Panc1 (cell line): Measurements from ENCODE around the gene P2RY6. TPM values are rescaled to one million over a fixed set of nuclear protein-coding genes. Genes with fewer than 3 reads are reported as not detected.
"Not testable (repeated sequence)": the region's sequence is repeated elsewhere in the genome, so short reads cannot be mapped to it uniquely, and the experiment has no call there.

ENCODE experiments used
- ATAC-seq: fragments of 200-7000 bp; cut with Tn5 transposase; 2 replicates; pipeline ENCODE4 v1.9.1; 2020; ENCODE audit warnings: mild to moderate bottlenecking, moderate library complexity
- BruUV-seq: library from RNA; stranded (reverse); fragments of 400-500 nt; replicated peaks from 2 replicates; lab custom pipeline; 2021; lab: Mats Ljungman, UMichigan
- CTCF ChIA-PET: fragments of 300-600 bp; sonication (Branson Sonifier 250); formaldehyde crosslinking; loops from one replicate; lab custom pipeline; 2022; ENCODE audit warnings: antibody characterized with exemption; lab: Charles Lee
- POLR2A ChIA-PET: fragments of 300-600 bp; sonication (Branson Sonifier 250); formaldehyde crosslinking; loops from one replicate; lab custom pipeline; 2022; ENCODE audit warnings: antibody characterized with exemption; lab: Charles Lee
- DNase-seq: peaks from one replicate; pipeline ENCODE4 v3.0.0-alpha.2; 2010; ENCODE audit warnings: low read depth, low spot score
- H3K27ac ChIP-seq: 2 replicates; pipeline ENCODE4 v1.5.1; 2011; ENCODE audit warnings: mild to moderate bottlenecking, low read length, inconsistent platforms
- H3K27me3 ChIP-seq: fragments of 200-500 bp; sonication (Bioruptor generic); 2 replicates; pipeline ENCODE4 v1.6.0; 2014; ENCODE audit warnings: low read length, inconsistent platforms; ENCODE audit not compliant: control insufficient read depth, insufficient read depth
- H3K36me3 ChIP-seq: fragments of 200-500 bp; sonication (Bioruptor generic); 2 replicates; pipeline ENCODE4 v1.5.1; 2014; ENCODE audit warnings: inconsistent platforms, mild to moderate bottlenecking, low read length, moderate library complexity; ENCODE audit not compliant: control insufficient read depth, insufficient read depth
- H3K4me1 ChIP-seq: 2 replicates; pipeline ENCODE4 v1.5.1; 2011; ENCODE audit warnings: inconsistent platforms, mild to moderate bottlenecking, low read length, moderate library complexity; ENCODE audit not compliant: control insufficient read depth, insufficient read depth
- H3K4me3 ChIP-seq, 2 experiments: 2 replicates each; pipeline ENCODE4 v1.5.1; 2011 to 2012; ENCODE audit warnings: low read depth in 2 of 2, low read length in 2 of 2, mild to moderate bottlenecking in 2 of 2, inconsistent platforms in 1 of 2, moderate library complexity in 1 of 2
- H3K9me3 ChIP-seq: fragments of 200-500 bp; sonication (Bioruptor generic); 2 replicates; pipeline ENCODE4 v1.5.1; 2014; ENCODE audit warnings: low read depth, mild to moderate bottlenecking, inconsistent platforms, low read length, moderate library complexity; ENCODE audit not compliant: control insufficient read depth, insufficient read depth
- POLR2AphosphoS5 ChIP-seq: IDR thresholded peaks from 2 replicates; pipeline ENCODE4 v1.6.1; 2012; ENCODE audit warnings: mild to moderate bottlenecking, low read depth, low read length, moderate library complexity
- SIN3A ChIP-seq: IDR thresholded peaks from 2 replicates; pipeline ENCODE4 v1.6.1; 2012; ENCODE audit warnings: low read depth, mild to moderate bottlenecking, low read length, moderate library complexity, borderline replicate concordance; ENCODE audit not compliant: insufficient read depth
- TCF7L2 ChIP-seq: IDR thresholded peaks from 2 replicates; pipeline ENCODE4 v1.6.1; 2011; ENCODE audit warnings: mild to moderate bottlenecking, low read depth, low read length, inconsistent platforms
- in situ Hi-C: cut with HindIII; loops from 2 replicates; pipeline ENCODE4 v1.10.0; 2016; ENCODE audit warnings: low sequenced_read_pairs, low pct_unique_long_range_greater_than_20kb
- intact Hi-C: fragments of 100-400 bp; cut with micrococcal nuclease; formaldehyde crosslinking; loops from one replicate; pipeline ENCODE4 v1.10.0; 2022; ENCODE audit not compliant: unreplicated experiment
- total RNA-seq: library from RNA; stranded (reverse); gene quantifications from one replicate; pipeline ENCODE4 v1.2.1, GENCODE V29; 2021; ENCODE audit not compliant: unreplicated experiment
- TF ChIP-seq, protein P1 (sequence below): fragments of 450-650 bp; IDR thresholded peaks from 2 replicates; pipeline ENCODE4 v1.5.1; 2017; ENCODE audit warnings: mild to moderate bottlenecking
- TF ChIP-seq, protein P2 (sequence below), 2 experiments: IDR thresholded peaks; 2 replicates each; pipeline ENCODE4 v1.6.1; 2011 to 2012; ENCODE audit warnings: low read depth in 2 of 2, control low read depth in 1 of 2, low read length in 1 of 2, mild to moderate bottlenecking in 1 of 2, moderate library complexity in 1 of 2; ENCODE audit not compliant: insufficient read depth in 1 of 2

The P2RY6 gene
- total RNA-seq, 1 experiment from 2014 or later, result 0.59 TPM

DNA sequence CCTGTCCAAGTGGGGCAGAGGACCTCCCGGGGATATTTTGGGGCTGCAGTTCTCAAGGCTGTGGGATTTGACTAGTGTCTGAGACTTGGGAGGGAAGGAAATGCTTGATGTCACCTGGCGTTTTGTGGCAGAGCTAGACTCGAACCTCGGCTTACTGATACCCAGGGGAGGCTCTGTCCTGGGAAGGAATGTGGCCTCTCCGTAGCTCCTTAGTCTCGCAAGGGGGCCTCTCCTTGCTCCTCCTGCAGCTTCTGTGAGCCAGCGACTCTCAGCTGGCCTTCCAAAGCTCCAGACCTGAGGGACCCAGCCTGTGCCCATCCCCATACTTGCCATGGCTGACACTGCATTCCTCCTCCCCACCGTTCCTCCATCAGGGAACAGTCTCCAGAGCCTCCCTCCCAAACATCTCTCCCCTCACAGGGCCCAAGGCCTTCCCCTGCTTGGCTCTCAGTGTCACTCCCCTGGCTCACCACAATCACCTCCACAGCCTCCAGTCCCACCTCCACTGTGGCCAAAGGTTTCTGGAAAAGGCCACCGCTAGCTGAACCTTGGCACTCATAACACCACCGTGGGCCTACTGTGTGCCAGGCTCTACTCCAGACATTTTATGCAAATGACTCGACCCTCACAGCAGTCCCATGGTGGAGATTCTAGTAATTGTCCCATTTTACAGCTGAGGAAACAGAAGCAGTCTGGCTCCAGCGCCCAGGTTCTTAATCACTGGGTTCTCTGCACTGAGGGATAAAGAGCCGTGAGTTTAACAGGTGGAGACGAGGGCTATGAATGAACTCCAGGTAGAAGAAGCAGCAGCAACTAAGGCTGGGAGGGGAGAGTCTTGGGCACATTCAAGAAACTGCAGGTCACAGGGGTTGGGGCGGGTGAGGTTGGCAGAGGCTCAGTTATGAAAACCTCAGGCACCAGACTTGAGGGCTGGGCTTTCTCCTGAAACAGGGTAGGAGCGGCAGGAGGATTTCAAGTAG, 42.0 kb upstream of the P2RY6 start:
- H3K27ac ChIP-seq, result no peak overlapping the region
- in situ Hi-C loops (no loop called here), intact Hi-C loops (no loop called here)
- no peaks in the 10 kb centered on the region for H3K27me3 ChIP-seq
- H3K4me1 ChIP-seq, result no peaks in the 10 kb centered on the region
- ATAC-seq, result no peak
- ChIA-PET CTCF (no interaction called here), POLR2A (no interaction called here)
- no peak overlapping the region for H3K4me3 ChIP-seq
- no peaks in the 10 kb centered on the region for H3K36me3 ChIP-seq
- TF ChIP-seq TCF7L2 (no peak), SIN3A (no peak), POLR2AphosphoS5 (no peak)
- TF ChIP-seq, protein P1, sequence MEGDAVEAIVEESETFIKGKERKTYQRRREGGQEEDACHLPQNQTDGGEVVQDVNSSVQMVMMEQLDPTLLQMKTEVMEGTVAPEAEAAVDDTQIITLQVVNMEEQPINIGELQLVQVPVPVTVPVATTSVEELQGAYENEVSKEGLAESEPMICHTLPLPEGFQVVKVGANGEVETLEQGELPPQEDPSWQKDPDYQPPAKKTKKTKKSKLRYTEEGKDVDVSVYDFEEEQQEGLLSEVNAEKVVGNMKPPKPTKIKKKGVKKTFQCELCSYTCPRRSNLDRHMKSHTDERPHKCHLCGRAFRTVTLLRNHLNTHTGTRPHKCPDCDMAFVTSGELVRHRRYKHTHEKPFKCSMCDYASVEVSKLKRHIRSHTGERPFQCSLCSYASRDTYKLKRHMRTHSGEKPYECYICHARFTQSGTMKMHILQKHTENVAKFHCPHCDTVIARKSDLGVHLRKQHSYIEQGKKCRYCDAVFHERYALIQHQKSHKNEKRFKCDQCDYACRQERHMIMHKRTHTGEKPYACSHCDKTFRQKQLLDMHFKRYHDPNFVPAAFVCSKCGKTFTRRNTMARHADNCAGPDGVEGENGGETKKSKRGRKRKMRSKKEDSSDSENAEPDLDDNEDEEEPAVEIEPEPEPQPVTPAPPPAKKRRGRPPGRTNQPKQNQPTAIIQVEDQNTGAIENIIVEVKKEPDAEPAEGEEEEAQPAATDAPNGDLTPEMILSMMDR, result no peak
- TF ChIP-seq, protein P2, sequence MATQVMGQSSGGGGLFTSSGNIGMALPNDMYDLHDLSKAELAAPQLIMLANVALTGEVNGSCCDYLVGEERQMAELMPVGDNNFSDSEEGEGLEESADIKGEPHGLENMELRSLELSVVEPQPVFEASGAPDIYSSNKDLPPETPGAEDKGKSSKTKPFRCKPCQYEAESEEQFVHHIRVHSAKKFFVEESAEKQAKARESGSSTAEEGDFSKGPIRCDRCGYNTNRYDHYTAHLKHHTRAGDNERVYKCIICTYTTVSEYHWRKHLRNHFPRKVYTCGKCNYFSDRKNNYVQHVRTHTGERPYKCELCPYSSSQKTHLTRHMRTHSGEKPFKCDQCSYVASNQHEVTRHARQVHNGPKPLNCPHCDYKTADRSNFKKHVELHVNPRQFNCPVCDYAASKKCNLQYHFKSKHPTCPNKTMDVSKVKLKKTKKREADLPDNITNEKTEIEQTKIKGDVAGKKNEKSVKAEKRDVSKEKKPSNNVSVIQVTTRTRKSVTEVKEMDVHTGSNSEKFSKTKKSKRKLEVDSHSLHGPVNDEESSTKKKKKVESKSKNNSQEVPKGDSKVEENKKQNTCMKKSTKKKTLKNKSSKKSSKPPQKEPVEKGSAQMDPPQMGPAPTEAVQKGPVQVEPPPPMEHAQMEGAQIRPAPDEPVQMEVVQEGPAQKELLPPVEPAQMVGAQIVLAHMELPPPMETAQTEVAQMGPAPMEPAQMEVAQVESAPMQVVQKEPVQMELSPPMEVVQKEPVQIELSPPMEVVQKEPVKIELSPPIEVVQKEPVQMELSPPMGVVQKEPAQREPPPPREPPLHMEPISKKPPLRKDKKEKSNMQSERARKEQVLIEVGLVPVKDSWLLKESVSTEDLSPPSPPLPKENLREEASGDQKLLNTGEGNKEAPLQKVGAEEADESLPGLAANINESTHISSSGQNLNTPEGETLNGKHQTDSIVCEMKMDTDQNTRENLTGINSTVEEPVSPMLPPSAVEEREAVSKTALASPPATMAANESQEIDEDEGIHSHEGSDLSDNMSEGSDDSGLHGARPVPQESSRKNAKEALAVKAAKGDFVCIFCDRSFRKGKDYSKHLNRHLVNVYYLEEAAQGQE (IDR thresholded peaks at IDR 0.05; ENCODE audit: insufficient read depth in 1 of 2, low read depth in 2 of 2, low read length in 1 of 2), result no peak
- BruUV-seq, result no TSS peak
- DNase-seq, result no peak
- no peaks in the 10 kb centered on the region for H3K9me3 ChIP-seq

DNA sequence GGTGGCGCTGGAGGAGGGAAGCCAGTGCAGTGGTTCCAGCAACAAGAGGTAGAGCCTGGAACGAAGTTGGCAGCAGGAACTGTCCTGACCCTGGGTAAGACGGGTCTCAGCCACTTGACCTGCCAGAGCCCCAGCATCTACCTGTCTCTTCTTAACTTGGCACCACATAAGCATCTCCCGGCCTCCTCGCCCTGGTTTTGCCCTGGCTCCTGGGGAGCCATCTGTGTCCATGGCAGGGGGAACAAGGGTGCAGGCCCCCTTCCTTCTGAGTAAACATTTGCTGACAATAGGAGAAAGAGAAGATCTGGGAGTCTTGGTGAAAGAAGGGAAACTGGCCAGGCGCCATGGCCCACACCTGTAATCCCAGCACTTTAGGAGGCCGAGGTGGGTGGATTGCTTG, 41.2 kb upstream of the P2RY6 start:
- ATAC-seq (no peak), DNase-seq (no peak)
- in situ Hi-C loops (no loop called here), intact Hi-C loops (no loop called here)
- BruUV-seq, result no TSS peak
- Histone ChIP-seq H3K36me3 (no peaks in the 10 kb centered on the region), H3K27me3 (no peaks in the 10 kb centered on the region), H3K27ac (no peak overlapping the region), H3K4me3 (no peak overlapping the region), H3K4me1 (no peaks in the 10 kb centered on the region), H3K9me3 (no peaks in the 10 kb centered on the region)
- ChIA-PET POLR2A (no interaction called here), CTCF (no interaction called here)
- no peak for TF ChIP-seq POLR2AphosphoS5
- no peak for TF ChIP-seq TCF7L2
- TF ChIP-seq, protein P2 (IDR thresholded peaks at IDR 0.05; ENCODE audit: insufficient read depth in 1 of 2, low read depth in 2 of 2, low read length in 1 of 2), result no peak
- TF ChIP-seq, protein P1, result no peak
- TF ChIP-seq SIN3A, result no peak

DNA sequence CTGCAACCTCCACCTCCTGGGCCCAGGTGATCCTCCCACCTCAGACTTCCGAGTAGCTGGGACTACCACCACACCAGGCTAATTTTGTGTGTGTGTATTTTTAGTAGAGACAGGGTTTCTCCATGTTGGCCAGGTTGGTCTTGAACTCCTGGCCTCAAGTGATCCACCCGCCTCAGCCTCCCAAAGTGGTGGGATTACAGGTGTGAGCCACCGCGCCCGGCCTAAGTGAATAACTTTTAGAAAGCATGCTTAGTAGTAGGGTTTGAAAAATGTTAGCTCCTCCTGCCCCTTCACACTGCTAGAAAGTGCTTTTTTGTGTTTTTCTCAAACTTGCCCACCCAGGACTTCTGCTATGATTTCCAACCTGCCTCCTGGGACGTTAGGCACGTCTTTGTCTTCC, 39.7 kb upstream of the P2RY6 start:
- H3K4me3 ChIP-seq, H3K36me3 ChIP-seq, intact Hi-C loops, DNase-seq, POLR2A ChIA-PET, ATAC-seq, in situ Hi-C loops, H3K9me3 ChIP-seq, H3K4me1 ChIP-seq, BruUV-seq, H3K27me3 ChIP-seq, H3K27ac ChIP-seq: not testable (repeated sequence)
- CTCF ChIA-PET, result interaction anchor here (0.6 kb wide), 1 partner anchor 439 kb away, joined by 3 read pairs; no protein-coding TSS in a partner anchor
